ENCODE data around the gene ARHGAP15.
A peak's percentile ranks its signal among the peaks of the same experiment; 100 is the strongest.

Gene ARHGAP15

GRCh38 chr2:143169105-143169504, 39.9 kb downstream of the ARHGAP15 start:
- DNase-seq (ENCODE audit: low spot score), result no peak

DNA sequence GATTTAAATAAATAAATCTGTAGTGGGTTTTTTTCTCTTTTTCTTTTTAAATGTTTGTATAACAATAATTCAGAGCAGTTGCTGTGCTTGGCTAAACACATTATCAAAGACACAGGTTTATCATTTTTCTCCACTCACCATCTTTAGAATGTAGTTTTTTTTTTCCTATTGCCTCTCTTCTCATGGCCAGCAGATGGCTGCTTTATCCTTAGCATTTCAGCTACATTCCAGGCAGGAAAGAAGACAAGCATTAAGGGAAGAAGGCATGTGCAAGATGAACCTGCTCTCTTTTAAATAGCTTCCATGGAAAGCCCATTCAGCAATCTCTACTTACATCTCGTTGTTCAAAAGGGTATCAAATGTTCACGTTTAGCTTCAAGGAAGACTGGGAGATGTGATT, 42.6 kb downstream of the ARHGAP15 start:
- peak; percentile 14 for DNase-seq (ENCODE audit: low spot score)

- no peak for DNase-seq (ENCODE audit: low spot score)
Observed at GRCh38 chr2:143175438-143175837, 46.2 kb downstream of the ARHGAP15 start.

DNA sequence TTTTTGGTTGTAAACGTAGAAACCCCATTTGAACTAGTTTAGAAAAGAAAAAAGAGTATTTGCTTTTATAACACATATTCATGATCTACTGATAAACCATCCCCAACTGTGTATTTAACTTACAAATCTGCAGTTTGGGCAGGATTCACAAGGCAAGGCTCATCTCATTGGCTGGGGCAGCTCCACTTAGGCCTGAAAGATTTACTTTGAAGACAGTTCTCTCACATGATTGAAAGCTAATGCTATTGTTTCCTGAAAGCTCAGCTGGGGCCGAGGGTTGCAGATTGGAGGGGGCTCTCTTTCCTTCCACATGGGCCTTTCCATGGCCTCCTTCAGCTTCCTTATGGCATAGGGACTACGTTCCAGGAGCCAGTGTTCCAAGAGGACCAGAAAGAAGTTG, 47.4 kb downstream of the ARHGAP15 start:
- no peak for DNase-seq (ENCODE audit: low spot score)

DNA sequence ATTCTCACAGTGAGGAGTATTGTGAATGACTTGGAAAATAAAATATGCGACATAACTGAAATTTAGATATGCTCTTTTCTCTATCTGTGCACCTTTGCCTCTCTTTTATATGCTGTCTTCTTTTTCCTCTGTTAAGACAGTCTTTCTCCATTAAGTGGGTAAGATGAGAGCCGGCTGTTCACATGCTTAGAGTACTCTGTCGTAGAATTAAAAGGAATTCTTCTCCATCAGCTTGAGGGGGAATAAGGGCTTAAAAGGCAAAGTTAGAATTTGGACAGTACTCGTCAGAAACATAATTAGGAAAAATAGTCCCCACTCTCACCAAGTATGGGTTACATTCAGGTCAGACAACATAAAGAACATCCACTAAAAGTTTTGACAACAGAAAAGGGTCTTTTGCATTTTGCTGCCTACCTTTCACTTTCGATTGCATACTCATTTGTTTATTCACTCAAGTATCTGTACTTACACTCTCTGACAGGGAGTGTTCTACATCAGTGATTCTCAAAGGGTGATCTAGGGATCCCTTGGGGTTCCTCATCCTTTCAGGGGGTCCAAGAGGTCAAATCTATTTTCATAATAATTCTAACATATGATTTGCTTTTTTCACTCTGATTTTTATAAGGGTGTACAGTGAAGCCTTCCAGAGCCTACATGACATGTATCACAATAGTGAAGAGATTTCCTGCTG, 48.0 kb downstream of the ARHGAP15 start:
- no peak for DNase-seq (ENCODE audit: low spot score)

- DNase-seq (ENCODE audit: low spot score), result no peak
Observed at GRCh38 chr2:143181494-143181893, 52.3 kb downstream of the ARHGAP15 start.

DNA sequence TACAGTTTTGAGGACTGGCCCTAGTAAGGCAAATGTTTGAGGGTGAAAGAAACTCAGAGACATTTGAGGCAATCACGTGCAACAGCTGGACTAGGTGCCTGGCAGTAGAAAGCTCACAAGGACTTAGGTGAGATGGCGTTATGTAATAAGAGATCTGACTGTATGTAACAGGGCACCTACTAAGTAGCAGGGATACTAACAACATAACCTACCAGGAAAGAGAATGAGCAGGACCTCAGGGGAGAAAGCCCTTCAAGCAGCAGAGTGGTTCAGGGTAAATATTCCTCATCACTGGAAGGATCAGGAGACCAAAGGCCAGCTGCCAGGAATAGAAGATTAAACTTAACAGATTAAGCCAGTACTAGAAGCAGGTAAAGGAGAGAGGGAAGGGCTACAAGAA, 53.4 kb downstream of the ARHGAP15 start:
- no peak for DNase-seq (ENCODE audit: low spot score)

DNA sequence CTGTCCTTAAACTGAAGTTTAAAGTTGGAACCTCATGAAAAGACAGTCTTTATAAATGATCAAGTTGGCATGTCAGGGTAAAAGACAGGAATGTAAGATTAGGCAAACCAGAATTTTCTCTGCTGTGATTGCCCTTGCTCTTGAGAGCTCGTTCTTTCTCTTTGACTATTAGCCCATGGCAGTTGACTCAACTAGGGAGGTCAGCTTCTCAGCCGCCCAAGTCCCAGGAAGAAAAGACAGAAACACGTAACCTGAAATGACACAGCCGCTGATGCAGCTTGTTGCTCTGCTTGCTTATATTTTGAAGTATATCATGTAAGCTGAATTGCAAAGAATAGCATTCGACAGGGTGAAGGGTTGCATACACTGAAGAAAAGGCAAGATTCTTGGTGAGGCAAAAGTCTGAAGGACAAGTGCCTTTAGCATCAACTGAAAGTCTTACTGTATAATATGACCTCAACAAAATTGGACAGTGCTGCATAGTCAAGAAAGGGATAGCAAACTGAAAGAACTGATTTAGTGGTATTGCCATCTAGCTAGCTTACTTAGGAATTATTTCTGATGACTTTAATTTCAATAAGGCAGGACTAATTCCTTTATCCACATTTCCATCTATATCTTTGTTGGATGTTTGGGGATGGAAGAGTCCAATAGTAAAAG, 54.7 kb downstream of the ARHGAP15 start:
- no peak for DNase-seq (ENCODE audit: low spot score)

GRCh38 chr2:143186876-143187275, 57.7 kb downstream of the ARHGAP15 start:
- DNase-seq (ENCODE audit: low spot score), result no peak

GRCh38 chr2:143190431-143190830, 61.2 kb downstream of the ARHGAP15 start:
- DNase-seq (ENCODE audit: low spot score), result no peak

GRCh38 chr2:143192106-143192505, 62.9 kb downstream of the ARHGAP15 start:
- no peak for DNase-seq (ENCODE audit: low spot score)

- DNase-seq (ENCODE audit: low spot score), result no peak
Observed at GRCh38 chr2:143192716-143193115, 63.5 kb downstream of the ARHGAP15 start.

DNA sequence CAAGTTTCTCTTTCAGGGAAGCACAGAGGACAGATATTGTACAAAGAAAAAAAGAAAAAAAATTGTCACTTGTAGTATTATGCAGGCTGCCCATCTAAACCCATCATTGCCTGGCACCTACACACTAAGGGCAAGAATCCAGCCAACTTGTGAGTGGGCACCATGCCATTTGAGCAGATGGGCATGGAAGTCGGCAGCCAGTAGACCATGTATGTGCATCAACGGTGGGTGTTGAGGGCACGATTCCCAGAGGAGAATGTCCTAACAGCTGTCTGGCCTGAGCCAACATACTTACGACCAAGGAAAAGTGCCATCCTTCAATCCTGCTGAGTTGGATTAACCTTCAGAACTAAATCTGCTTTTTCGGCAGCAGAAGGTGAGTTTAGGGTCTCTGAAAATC, 63.9 kb downstream of the ARHGAP15 start:
- no peak for DNase-seq (ENCODE audit: low spot score)

DNA sequence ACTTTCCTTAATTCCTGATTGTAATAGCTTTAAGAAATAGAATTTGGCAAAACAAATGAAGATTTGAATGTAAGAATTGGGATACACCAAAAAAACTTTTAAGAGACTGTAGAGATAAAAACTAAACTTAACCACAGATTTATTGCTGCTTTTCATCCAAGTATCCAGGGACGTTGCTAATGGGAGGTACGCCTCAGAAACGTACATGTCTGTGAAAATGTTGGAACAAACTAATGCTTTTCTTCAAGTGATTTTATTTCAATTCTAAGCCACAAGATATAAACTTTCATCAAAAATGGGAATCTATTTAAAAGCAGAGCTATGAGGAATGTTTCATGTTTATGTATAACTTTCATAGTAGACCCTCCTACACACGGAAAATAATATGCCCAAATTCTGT, 66.3 kb downstream of the ARHGAP15 start:
- DNase-seq (ENCODE audit: low spot score), result no peak

- DNase-seq (ENCODE audit: low spot score), result no peak
Observed at GRCh38 chr2:143204062-143204461, 74.8 kb downstream of the ARHGAP15 start.

DNA sequence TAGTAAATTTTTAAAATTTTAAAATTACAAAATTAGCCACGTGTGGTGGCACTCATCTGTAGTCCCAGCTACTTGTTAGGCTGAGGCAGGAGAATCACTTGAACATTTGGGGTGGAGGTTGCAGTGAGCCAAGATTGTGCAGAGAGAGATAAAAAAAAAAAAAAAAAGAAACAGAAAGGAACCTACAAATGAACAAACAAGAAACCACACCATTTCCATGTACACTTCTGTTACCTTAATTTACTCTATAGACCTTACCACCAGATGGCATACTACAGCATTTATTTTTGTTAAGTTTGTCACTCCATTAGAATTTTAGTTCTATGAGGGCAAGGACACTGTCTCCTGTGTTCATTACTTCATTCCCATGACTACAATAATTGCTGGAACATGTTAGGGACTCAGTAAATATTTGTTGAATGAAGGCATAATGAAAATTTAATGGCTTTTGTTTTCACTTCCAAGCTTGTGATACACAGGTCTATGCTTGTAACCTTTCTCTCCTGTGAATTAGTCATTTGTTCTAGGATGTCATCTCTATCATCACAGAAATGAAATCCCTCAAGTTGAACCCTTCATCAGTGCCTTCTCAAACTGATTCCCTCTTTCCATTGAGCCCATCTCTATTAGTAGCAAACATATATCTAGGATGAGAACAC, 76.0 kb downstream of the ARHGAP15 start:
- DNase-seq (ENCODE audit: low spot score), result peak; percentile 50

GRCh38 chr2:143209570-143210445, 80.6 kb downstream of the ARHGAP15 start:
- no peak for DNase-seq (ENCODE audit: low spot score)

GRCh38 chr2:143210446-143210819, 81.2 kb downstream of the ARHGAP15 start:
- no peak for DNase-seq (ENCODE audit: low spot score)

DNA sequence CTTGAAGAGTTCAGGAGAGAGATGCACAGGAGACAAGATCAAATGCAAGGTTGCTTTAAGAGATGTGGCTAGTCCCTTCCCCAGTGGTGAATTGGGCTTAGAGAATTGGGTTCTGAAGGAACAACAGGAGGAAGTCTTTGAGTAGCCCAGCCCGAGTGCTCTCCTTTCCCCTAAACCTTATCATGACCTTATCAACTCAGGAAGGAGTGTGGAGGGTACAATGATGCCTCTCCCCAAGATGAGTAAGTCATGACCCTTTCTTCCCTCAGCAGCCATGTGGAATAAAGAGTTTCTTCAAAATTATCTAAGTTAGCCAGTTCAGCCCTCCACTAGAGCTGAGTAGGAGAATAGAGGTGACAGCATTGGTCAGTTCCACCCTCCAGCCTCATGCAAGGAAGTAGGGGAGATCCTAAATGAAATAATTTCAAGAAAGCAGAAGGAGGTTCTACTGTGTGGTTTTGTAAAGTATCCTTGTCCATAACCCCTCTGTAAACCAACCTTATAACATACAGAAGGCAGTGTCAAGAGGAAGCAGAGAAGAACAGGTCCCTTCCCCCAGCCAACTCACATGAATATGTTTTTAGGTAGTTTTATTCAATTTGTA, 88.4 kb downstream of the ARHGAP15 start:
- no peak for DNase-seq (ENCODE audit: low spot score)

GRCh38 chr2:143218621-143219020, 89.4 kb downstream of the ARHGAP15 start:
- DNase-seq (ENCODE audit: low spot score), result no peak

DNA sequence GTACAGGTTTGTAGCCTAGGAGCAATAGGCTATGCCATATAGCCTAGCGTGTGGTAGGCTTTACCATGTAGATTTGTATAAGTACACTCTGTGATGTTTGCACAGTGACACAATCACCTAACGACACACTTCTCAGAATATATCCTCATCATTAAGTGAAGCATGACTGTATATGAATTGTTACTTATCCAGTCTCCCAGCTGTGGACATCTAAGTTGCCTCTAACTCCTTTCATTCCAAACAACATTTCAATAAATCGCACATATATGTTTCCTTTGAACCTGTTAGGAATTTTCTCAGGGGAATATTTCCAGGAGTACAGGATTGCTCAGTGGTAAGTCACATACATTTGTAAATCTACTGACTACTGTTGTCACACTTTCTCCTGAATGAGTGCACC, 90.0 kb downstream of the ARHGAP15 start:
- no peak for DNase-seq (ENCODE audit: low spot score)

GRCh38 chr2:143223556-143223955, 94.3 kb downstream of the ARHGAP15 start:
- DNase-seq (ENCODE audit: low spot score), result no peak
